ENCODE measurements around the gene STRA6.

The STRA6 gene

GRCh38 chr15:74243431-74243830 lies 40.8 kb upstream of the STRA6 start:
- no peak for TF ChIP-seq CTCF (IDR thresholded peaks at IDR 0.05; ENCODE audit: low read length, missing control alignments)
- no peak overlapping the region for H3K4me3 ChIP-seq (replicated peaks; ENCODE audit: low read depth, low read length)
- no peak for DNase-seq (ENCODE audit: low read depth)

- DNase-seq (ENCODE audit: low read depth) = peak; percentile 30
- no peak overlapping the region for H3K4me3 ChIP-seq (replicated peaks; ENCODE audit: low read depth, low read length)
- TF ChIP-seq CTCF (IDR thresholded peaks at IDR 0.05; ENCODE audit: low read length, missing control alignments) = no peak
Observed at GRCh38 chr15:74242441-74243185, 40.0 kb upstream of the STRA6 start.

GRCh38 chr15:74240897-74241614 lies 38.5 kb upstream of the STRA6 start:
- TF ChIP-seq CTCF (IDR thresholded peaks at IDR 0.05; ENCODE audit: low read length, missing control alignments) = no peak
- DNase-seq (ENCODE audit: low read depth) = no peak

GRCh38 chr15:74240002-74240568 lies 37.5 kb upstream of the STRA6 start:
- no peak overlapping the region for H3K4me3 ChIP-seq (replicated peaks; ENCODE audit: low read depth, low read length)
- peak; percentile 56 for TF ChIP-seq CTCF (IDR thresholded peaks at IDR 0.05; ENCODE audit: low read length, missing control alignments)
- peak; percentile 91 for DNase-seq (ENCODE audit: low read depth)

More at GRCh38 chr15:74240897-74241614, 38.5 kb upstream of the STRA6 start:
- H3K4me3 ChIP-seq (replicated peaks; ENCODE audit: low read depth, low read length) = no peak overlapping the region

GRCh38 chr15:74239051-74239705 lies 36.6 kb upstream of the STRA6 start:
- H3K4me3 ChIP-seq (replicated peaks; ENCODE audit: low read depth, low read length) = no peak overlapping the region
- no peak for TF ChIP-seq CTCF (IDR thresholded peaks at IDR 0.05; ENCODE audit: low read length, missing control alignments)
- DNase-seq (ENCODE audit: low read depth) = no peak

- no peak within 1 kb of the TSS for H3K4me3 ChIP-seq (replicated peaks; ENCODE audit: low read depth, low read length)
- no peak for DNase-seq (ENCODE audit: low read depth)
- no peak for TF ChIP-seq CTCF (IDR thresholded peaks at IDR 0.05; ENCODE audit: low read length, missing control alignments)
Observed at GRCh38 chr15:74235962-74236361, 33.4 kb upstream of the STRA6 start, which contains the start of gene CCDC33. CCDC33 (plus strand) TSS chr15:74236326; CDS start chr15:74236720, 394 bp downstream.

Measured in fibroblast of pulmonary artery (primary cell).